OCI-LY3 (cell line): ENCODE measurements around the gene REC8.

ENCODE experiments used
- CTCF ChIP-seq: fragments of 200-600, 300-600 bp; sonication (generic); IDR thresholded peaks from 2 replicates; pipeline ENCODE4 v1.5.1; 2014; ENCODE audit warnings: antibody characterized with exemption, low read length, low read depth
- EZH2phosphoT487 ChIP-seq: fragments of 200-600 bp; shearing (Covaris generic); IDR thresholded peaks from 2 replicates; pipeline ENCODE4 v1.6.1; 2018; ENCODE audit warnings: antibody characterized with exemption, mixed run types, low read depth

- TF ChIP-seq CTCF (no peak), EZH2phosphoT487 (no peak)
These were observed 35.7 kb downstream of the REC8 start for GRCh38 chr14:24207625-24208024.
